Progenitor cell of endocrine pancreas (in vitro differentiated cells): ENCODE measurements around the gene SUPT6H. TPM values are rescaled to one million over a fixed set of nuclear protein-coding genes. Genes with fewer than 3 reads are reported as not detected.

Source experiments
- DNase-seq: peaks from one replicate; pipeline ENCODE4 v3.0.0; 2021; ENCODE audit warnings: low spot score; ENCODE audit not compliant: unreplicated experiment
- H3K27ac Mint-ChIP-seq: 2 replicates; pipeline ENCODE4 v1.8.0; 2021; ENCODE audit warnings: mild to moderate bottlenecking, moderate library complexity, mixed read lengths
- H3K27me3 Mint-ChIP-seq: 2 replicates; pipeline ENCODE4 v1.8.0; 2021; ENCODE audit warnings: mixed read lengths
- H3K36me3 Mint-ChIP-seq: 2 replicates; pipeline ENCODE4 v1.8.0; 2022; ENCODE audit warnings: mixed read lengths; ENCODE audit not compliant: insufficient read depth
- H3K4me1 Mint-ChIP-seq: 2 replicates; pipeline ENCODE4 v1.8.0; 2021; ENCODE audit warnings: low read depth, mixed read lengths
- H3K4me3 Mint-ChIP-seq: 2 replicates; pipeline ENCODE4 v1.8.0; 2021; ENCODE audit warnings: low read depth, mild to moderate bottlenecking, moderate library complexity, mixed read lengths
- H3K9me3 Mint-ChIP-seq: 2 replicates; pipeline ENCODE4 v1.8.0; 2021; ENCODE audit warnings: low read depth, mixed read lengths
- CTCF ChIP-seq: fragments of 200-600 bp; sonication (generic); IDR thresholded peaks from one replicate; pipeline ENCODE4 v1.5.0; 2021; ENCODE audit warnings: antibody characterized with exemption, mild to moderate bottlenecking; ENCODE audit not compliant: unreplicated experiment
- total RNA-seq: library from RNA; stranded (reverse); gene quantifications from 2 replicates; pipeline ENCODE4 v1.2.1, GENCODE V29; 2021

SUPT6H gene
- total RNA-seq, 1 donor from 2014 or later, result 80.0 TPM

GRCh38 chr17:28641579-28641978 lies 20.4 kb upstream of the SUPT6H start:
- no peak for DNase-seq
- Mint-ChIP-seq H3K27me3 (no peaks in the 10 kb centered on the region), H3K9me3 (no peaks in the 10 kb centered on the region), H3K27ac (no peak overlapping the region), H3K4me3 (no peak overlapping the region), H3K4me1 (peaks cover 18% of the 10 kb centered on the region), H3K36me3 (peaks cover 27% of the 10 kb centered on the region)
- no peak for TF ChIP-seq CTCF

GRCh38 chr17:28643983-28644786 lies 17.8 kb upstream of the SUPT6H start:
- peak overlapping the region; percentile 88 for H3K4me3 Mint-ChIP-seq
- H3K4me1 Mint-ChIP-seq, result peaks cover 21% of the 10 kb centered on the region
- no peaks in the 10 kb centered on the region for H3K27me3 Mint-ChIP-seq
- peak overlapping the region; percentile 94 for H3K27ac Mint-ChIP-seq
- no peaks in the 10 kb centered on the region for H3K9me3 Mint-ChIP-seq
- peak; percentile 67 for TF ChIP-seq CTCF
- H3K36me3 Mint-ChIP-seq, result peaks cover 16% of the 10 kb centered on the region
- peak; percentile 18 for DNase-seq

GRCh38 chr17:28644787-28645575 lies 17.0 kb upstream of the SUPT6H start, which contains the start of gene BLTP2:
TSS of gene BLTP2 (minus strand) at chr17:28645158. CDS start at chr17:28645056, 102 bp downstream.
- peaks cover 12% of the 10 kb centered on the region for H3K36me3 Mint-ChIP-seq
- H3K4me3 Mint-ChIP-seq, result peak within 1 kb of the TSS; percentile 88
- peak within 1 kb of the TSS; percentile 94 for H3K27ac Mint-ChIP-seq
- H3K27me3 Mint-ChIP-seq, result no peaks in the 10 kb centered on the region
- no peak for TF ChIP-seq CTCF
- H3K4me1 Mint-ChIP-seq, result peaks cover 21% of the 10 kb centered on the region
- no peaks in the 10 kb centered on the region for H3K9me3 Mint-ChIP-seq
- peak; percentile 80 for DNase-seq

GRCh38 chr17:28645576-28645939 lies 16.4 kb upstream of the SUPT6H start:
- Mint-ChIP-seq H3K4me3 (peak overlapping the region; percentile 88), H3K36me3 (peaks cover 9% of the 10 kb centered on the region), H3K4me1 (peaks cover 21% of the 10 kb centered on the region), H3K27ac (peak overlapping the region; percentile 84), H3K9me3 (no peaks in the 10 kb centered on the region), H3K27me3 (no peaks in the 10 kb centered on the region)
- no peak for DNase-seq
- TF ChIP-seq CTCF, result no peak

- H3K9me3 Mint-ChIP-seq, result no peaks in the 10 kb centered on the region
- peak overlapping the region; percentile 96 for H3K27ac Mint-ChIP-seq
- no peak for TF ChIP-seq CTCF
- no peaks in the 10 kb centered on the region for H3K27me3 Mint-ChIP-seq
- peaks cover 21% of the 10 kb centered on the region for H3K4me1 Mint-ChIP-seq
- DNase-seq, result no peak
- peaks cover 8% of the 10 kb centered on the region for H3K36me3 Mint-ChIP-seq
- peak overlapping the region; percentile 88 for H3K4me3 Mint-ChIP-seq
Measured at GRCh38 chr17:28646039-28646754, 15.8 kb upstream of the SUPT6H start.
